Measurements from ENCODE around the gene ADPGK. TPM values are rescaled to one million over a fixed set of nuclear protein-coding genes. Genes with fewer than 3 reads are reported as not detected.
"Not testable (repeated sequence)": the region's sequence is repeated elsewhere in the genome, so short reads cannot be mapped to it uniquely, and the experiment has no call there.

Gene ADPGK
- total RNA-seq, 1 donor from 2014 or later = 112 TPM

- intact Hi-C loops (cut with micrococcal nuclease) = no loop called here
- H3K4me3 Mint-ChIP-seq = no peak overlapping the region
- peaks cover 17% of the 10 kb centered on the region for H3K4me1 Mint-ChIP-seq
- H3K9me3 Mint-ChIP-seq = no peaks in the 10 kb centered on the region
- peaks cover 67% of the 10 kb centered on the region for H3K36me3 Mint-ChIP-seq (ENCODE audit: low read depth)
- no peak for DNase-seq
- H3K27ac Mint-ChIP-seq = peak overlapping the region; percentile 56
- no peaks in the 10 kb centered on the region for H3K27me3 Mint-ChIP-seq
These were observed 31.7 kb downstream of the ADPGK start for GRCh38 chr15:72751751-72752455.

- Mint-ChIP-seq H3K4me3 (no peak overlapping the region), H3K9me3 (no peaks in the 10 kb centered on the region), H3K27me3 (no peaks in the 10 kb centered on the region), H3K4me1 (peaks cover 10% of the 10 kb centered on the region), H3K27ac (no peak overlapping the region), H3K36me3 (ENCODE audit: low read depth) (peaks cover 52% of the 10 kb centered on the region)
- intact Hi-C loops (cut with micrococcal nuclease) = no loop called here
- DNase-seq = no peak
These were observed 33.9 kb downstream of the ADPGK start for GRCh38 chr15:72749700-72750099.

DNA sequence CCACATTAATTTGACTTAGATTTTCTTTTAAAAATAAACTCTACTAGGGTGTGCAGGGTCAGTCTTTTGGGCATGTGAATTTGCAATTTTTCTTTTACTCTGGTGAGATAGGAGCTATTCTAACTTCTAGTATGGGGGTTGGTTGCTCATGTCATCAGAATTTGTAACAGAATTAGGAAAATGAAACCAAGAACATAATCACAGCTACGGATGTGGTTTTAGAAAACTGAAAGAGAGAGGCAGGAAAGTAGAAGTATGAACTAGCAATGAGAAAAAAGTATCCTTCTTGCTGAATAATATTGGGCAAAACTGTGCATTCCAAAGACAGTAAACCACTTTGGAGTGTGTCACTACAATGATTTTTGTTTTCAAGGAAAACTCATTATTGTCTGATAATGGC, 43.3 kb downstream of the ADPGK start:
- Mint-ChIP-seq H3K4me3 (peak overlapping the region; percentile 63), H3K27ac (peak overlapping the region; percentile 30), H3K4me1 (peaks cover 31% of the 10 kb centered on the region), H3K27me3 (no peaks in the 10 kb centered on the region), H3K9me3 (peaks cover 8% of the 10 kb centered on the region), H3K36me3 (ENCODE audit: low read depth) (peaks cover 54% of the 10 kb centered on the region)
- DNase-seq = peak; percentile 68
- intact Hi-C loops (cut with micrococcal nuclease) = loop anchor here (5.0 kb wide), 1 partner anchor 42 kb away; the partner anchor contains the start of gene ADPGK

GRCh38 chr15:72737723-72738122, 45.8 kb downstream of the ADPGK start:
- Mint-ChIP-seq H3K4me1 (peaks cover 40% of the 10 kb centered on the region), H3K9me3 (peaks cover 8% of the 10 kb centered on the region), H3K4me3 (no peak overlapping the region), H3K27me3 (no peaks in the 10 kb centered on the region), H3K36me3 (ENCODE audit: low read depth) (peaks cover 58% of the 10 kb centered on the region), H3K27ac (no peak overlapping the region)
- intact Hi-C loops (cut with micrococcal nuclease) = no loop called here
- no peak for DNase-seq

GRCh38 chr15:72737061-72737460, 46.5 kb downstream of the ADPGK start:
- peaks cover 8% of the 10 kb centered on the region for H3K9me3 Mint-ChIP-seq
- no peaks in the 10 kb centered on the region for H3K27me3 Mint-ChIP-seq
- H3K36me3 Mint-ChIP-seq (ENCODE audit: low read depth) = peaks cover 54% of the 10 kb centered on the region
- no peak overlapping the region for H3K4me3 Mint-ChIP-seq
- peaks cover 40% of the 10 kb centered on the region for H3K4me1 Mint-ChIP-seq
- no peak for DNase-seq
- no peak overlapping the region for H3K27ac Mint-ChIP-seq
- intact Hi-C loops (cut with micrococcal nuclease) = no loop called here

- DNase-seq = no peak
- peaks cover 26% of the 10 kb centered on the region for H3K4me1 Mint-ChIP-seq
- peaks cover 45% of the 10 kb centered on the region for H3K36me3 Mint-ChIP-seq (ENCODE audit: low read depth)
- no peak overlapping the region for H3K4me3 Mint-ChIP-seq
- intact Hi-C loops (cut with micrococcal nuclease) = no loop called here
- H3K27me3 Mint-ChIP-seq = no peaks in the 10 kb centered on the region
- peaks cover 4% of the 10 kb centered on the region for H3K9me3 Mint-ChIP-seq
- H3K27ac Mint-ChIP-seq = no peak overlapping the region
These were observed 48.4 kb downstream of the ADPGK start for GRCh38 chr15:72735111-72735510.

- no peak overlapping the region for H3K27ac Mint-ChIP-seq
- intact Hi-C loops (cut with micrococcal nuclease) = no loop called here
- peaks cover 17% of the 10 kb centered on the region for H3K4me1 Mint-ChIP-seq
- peaks cover 4% of the 10 kb centered on the region for H3K9me3 Mint-ChIP-seq
- no peaks in the 10 kb centered on the region for H3K27me3 Mint-ChIP-seq
- no peak for DNase-seq
- H3K4me3 Mint-ChIP-seq = no peak overlapping the region
- H3K36me3 Mint-ChIP-seq (ENCODE audit: low read depth) = peaks cover 39% of the 10 kb centered on the region
These were observed 49.4 kb downstream of the ADPGK start for GRCh38 chr15:72733941-72734738.

DNA sequence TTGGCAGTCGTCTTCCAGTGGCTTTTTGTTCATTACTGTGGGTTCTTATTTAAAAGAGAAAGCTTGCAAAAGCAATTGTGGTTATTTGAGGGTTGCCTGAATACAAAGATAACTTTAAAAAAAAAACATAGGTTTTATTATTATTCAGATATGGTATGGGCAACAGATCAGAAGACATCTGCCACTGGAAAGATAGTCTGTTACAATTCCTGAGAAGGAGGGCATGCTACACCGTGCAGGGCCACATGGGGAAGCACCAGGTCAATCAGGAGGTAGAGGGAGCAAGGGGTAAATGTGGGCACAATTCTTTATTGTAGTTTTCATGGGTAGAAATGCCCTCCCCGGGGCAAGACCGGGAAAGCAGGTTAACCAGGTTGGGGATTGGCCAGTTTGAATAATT, 51.0 kb downstream of the ADPGK start:
- Mint-ChIP-seq H3K4me1 (peaks cover 13% of the 10 kb centered on the region), H3K27ac (no peak overlapping the region), H3K9me3 (no peaks in the 10 kb centered on the region), H3K4me3 (no peak overlapping the region), H3K27me3 (no peaks in the 10 kb centered on the region), H3K36me3 (ENCODE audit: low read depth) (peaks cover 29% of the 10 kb centered on the region)
- DNase-seq = no peak
- intact Hi-C loops (cut with micrococcal nuclease) = no loop called here

- no peak for DNase-seq
- no peaks in the 10 kb centered on the region for H3K9me3 Mint-ChIP-seq
- intact Hi-C loops (cut with micrococcal nuclease) = no loop called here
- H3K36me3 Mint-ChIP-seq (ENCODE audit: low read depth) = peaks cover 25% of the 10 kb centered on the region
- no peak overlapping the region for H3K4me3 Mint-ChIP-seq
- H3K4me1 Mint-ChIP-seq = peaks cover 13% of the 10 kb centered on the region
- no peaks in the 10 kb centered on the region for H3K27me3 Mint-ChIP-seq
- no peak overlapping the region for H3K27ac Mint-ChIP-seq
These were observed 51.5 kb downstream of the ADPGK start for GRCh38 chr15:72732086-72732485.

DNA sequence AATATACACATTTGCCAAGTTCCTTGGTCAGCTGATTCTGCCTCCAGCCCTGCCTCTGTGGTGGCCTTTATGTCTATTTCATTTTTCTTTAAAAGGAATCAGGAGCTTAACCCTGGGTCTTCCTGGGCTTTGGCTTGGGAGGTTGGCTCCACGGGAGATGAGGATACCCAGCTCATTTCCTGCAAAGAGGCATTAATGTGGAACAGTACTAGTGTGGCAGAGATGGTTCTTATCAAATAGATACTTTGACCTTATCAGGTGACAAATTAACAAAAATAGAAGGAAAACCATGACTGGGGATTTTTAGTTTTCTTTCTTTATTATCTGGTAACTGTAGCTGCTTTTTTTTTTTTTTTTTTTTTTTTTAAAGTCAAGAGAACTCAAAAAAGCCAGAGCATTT, 54.7 kb downstream of the ADPGK start:
- no peaks in the 10 kb centered on the region for H3K27me3 Mint-ChIP-seq
- intact Hi-C loops (cut with micrococcal nuclease) = no loop called here
- H3K9me3 Mint-ChIP-seq = no peaks in the 10 kb centered on the region
- no peak overlapping the region for H3K27ac Mint-ChIP-seq
- peaks cover 4% of the 10 kb centered on the region for H3K4me1 Mint-ChIP-seq
- DNase-seq = no peak
- H3K36me3 Mint-ChIP-seq (ENCODE audit: low read depth) = peaks cover 7% of the 10 kb centered on the region
- no peak overlapping the region for H3K4me3 Mint-ChIP-seq

DNA sequence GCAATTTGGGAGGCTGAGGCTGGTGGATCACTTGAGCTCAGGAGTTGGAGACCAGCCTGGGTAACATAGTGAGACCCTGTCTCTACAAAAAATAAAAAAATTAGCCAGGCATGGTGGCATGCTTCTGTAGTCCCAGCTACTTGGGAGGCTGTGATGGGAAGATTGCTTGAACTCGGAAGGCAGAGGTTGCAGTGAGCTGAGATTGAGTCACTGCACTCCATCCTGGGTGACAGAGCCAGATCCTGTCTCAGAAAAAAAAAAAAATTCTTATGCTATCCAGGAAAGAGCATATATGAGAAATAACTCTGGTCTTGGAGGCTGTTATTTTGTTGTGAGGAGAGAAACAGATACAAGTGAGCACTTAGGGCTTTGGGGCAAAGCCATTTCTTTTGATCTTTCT, 55.3 kb downstream of the ADPGK start:
- H3K9me3 Mint-ChIP-seq; H3K27me3 Mint-ChIP-seq; intact Hi-C loops (cut with micrococcal nuclease); DNase-seq; H3K27ac Mint-ChIP-seq; H3K4me3 Mint-ChIP-seq; H3K36me3 Mint-ChIP-seq (ENCODE audit: low read depth); H3K4me1 Mint-ChIP-seq: not testable (repeated sequence)

GRCh38 chr15:72727154-72727553, 56.4 kb downstream of the ADPGK start:
- Mint-ChIP-seq H3K27me3 (no peaks in the 10 kb centered on the region), H3K36me3 (ENCODE audit: low read depth) (peaks cover 7% of the 10 kb centered on the region), H3K4me1 (peaks cover 3% of the 10 kb centered on the region), H3K9me3 (no peaks in the 10 kb centered on the region), H3K4me3 (no peak overlapping the region), H3K27ac (no peak overlapping the region)
- intact Hi-C loops (cut with micrococcal nuclease) = no loop called here
- no peak for DNase-seq

DNA sequence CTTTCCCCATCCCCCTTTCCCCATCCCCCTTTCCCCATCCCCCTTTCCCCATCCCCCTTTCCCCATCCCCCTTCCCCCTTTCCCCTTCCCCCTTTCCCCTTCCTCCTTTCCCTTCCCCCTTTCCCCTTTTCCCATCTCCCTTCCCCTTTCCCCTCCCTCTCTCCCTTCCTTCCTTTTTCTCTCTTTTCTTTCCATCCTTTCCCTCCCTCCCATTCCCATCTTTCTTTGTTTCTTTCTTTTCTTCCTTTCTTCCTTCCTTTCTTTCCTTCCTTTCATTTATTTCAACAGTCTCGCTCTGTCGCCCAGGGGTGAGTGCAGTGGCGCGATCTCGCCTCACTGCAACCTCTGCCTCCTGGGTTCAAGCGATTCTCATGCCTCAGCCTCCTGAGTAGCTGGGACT, 57.7 kb downstream of the ADPGK start:
- H3K9me3 Mint-ChIP-seq; H3K27ac Mint-ChIP-seq; DNase-seq; intact Hi-C loops (cut with micrococcal nuclease); H3K27me3 Mint-ChIP-seq; H3K36me3 Mint-ChIP-seq (ENCODE audit: low read depth); H3K4me3 Mint-ChIP-seq; H3K4me1 Mint-ChIP-seq: not testable (repeated sequence)

- Mint-ChIP-seq H3K27me3 (no peaks in the 10 kb centered on the region), H3K36me3 (ENCODE audit: low read depth) (no peaks in the 10 kb centered on the region), H3K27ac (no peak overlapping the region), H3K9me3 (no peaks in the 10 kb centered on the region), H3K4me3 (no peak overlapping the region), H3K4me1 (no peaks in the 10 kb centered on the region)
- DNase-seq = no peak
- intact Hi-C loops (cut with micrococcal nuclease) = no loop called here
These were observed 58.1 kb downstream of the ADPGK start for GRCh38 chr15:72725446-72725845.
